Ishikawa (cell line): Measurements from ENCODE around the gene KISS1R.
A peak's percentile ranks its signal among the peaks of the same experiment; 100 is the strongest.

Experiments
- CEBPB ChIP-seq: IDR thresholded peaks from 2 replicates; pipeline ENCODE4 v1.6.1; 2012
- CREB1 ChIP-seq: IDR thresholded peaks from 2 replicates; pipeline ENCODE4 v1.6.1; 2012; ENCODE audit warnings: low read depth
- EGR1 ChIP-seq: IDR thresholded peaks from 2 replicates; pipeline ENCODE4 v1.6.1; 2012
- EP300 ChIP-seq: IDR thresholded peaks from 2 replicates; pipeline ENCODE4 v1.6.1; 2012; ENCODE audit warnings: borderline replicate concordance
- FOXM1 ChIP-seq: IDR thresholded peaks from 2 replicates; pipeline ENCODE4 v1.6.1; 2012; ENCODE audit warnings: low read depth, borderline replicate concordance
- NFIC ChIP-seq: IDR thresholded peaks from 2 replicates; pipeline ENCODE4 v1.6.1; 2012
- RAD21 ChIP-seq: IDR thresholded peaks from 2 replicates; pipeline ENCODE4 v1.6.1; 2012; ENCODE audit warnings: low read depth
- TAF1 ChIP-seq: IDR thresholded peaks from 2 replicates; pipeline ENCODE4 v1.6.1; 2012; ENCODE audit warnings: low read depth, mild to moderate bottlenecking
- TCF12 ChIP-seq: IDR thresholded peaks from 2 replicates; pipeline ENCODE4 v1.6.1; 2012; ENCODE audit warnings: low read depth
- TEAD4 ChIP-seq: IDR thresholded peaks from 2 replicates; pipeline ENCODE4 v1.6.1; 2012
- YY1 ChIP-seq: IDR thresholded peaks from 2 replicates; pipeline ENCODE4 v1.6.1; 2012; ENCODE audit warnings: low read depth
- ZBTB7A ChIP-seq: IDR thresholded peaks from 2 replicates; pipeline ENCODE4 v1.6.1; 2012; ENCODE audit warnings: low read depth
- TF ChIP-seq, protein P1 (sequence below): IDR thresholded peaks from 2 replicates; pipeline ENCODE4 v1.6.1; 2012; ENCODE audit warnings: low read depth, mild to moderate bottlenecking
- TF ChIP-seq, protein P2 (sequence below): IDR thresholded peaks from 2 replicates; pipeline ENCODE4 v1.6.1; 2012
- TF ChIP-seq, protein P3 (sequence below): IDR thresholded peaks from 2 replicates; pipeline ENCODE4 v1.6.1; 2012

Gene KISS1R

DNA sequence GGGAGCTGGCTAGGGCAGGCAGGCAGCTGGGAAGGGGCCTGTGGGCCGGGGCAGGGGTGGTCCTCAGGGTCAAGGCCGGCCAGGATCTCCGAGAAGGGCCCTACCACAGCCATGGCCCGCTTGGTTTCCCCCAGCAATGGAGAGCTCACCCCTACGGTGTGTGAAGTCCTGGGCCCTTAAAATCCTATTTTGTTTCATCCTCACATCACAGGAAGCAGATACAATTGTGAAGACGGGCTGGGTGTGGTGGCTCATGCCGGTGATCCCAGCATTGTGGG lies 15.1 kb upstream of the KISS1R start:
- no peak for TF ChIP-seq TCF12
- TF ChIP-seq, protein P1, sequence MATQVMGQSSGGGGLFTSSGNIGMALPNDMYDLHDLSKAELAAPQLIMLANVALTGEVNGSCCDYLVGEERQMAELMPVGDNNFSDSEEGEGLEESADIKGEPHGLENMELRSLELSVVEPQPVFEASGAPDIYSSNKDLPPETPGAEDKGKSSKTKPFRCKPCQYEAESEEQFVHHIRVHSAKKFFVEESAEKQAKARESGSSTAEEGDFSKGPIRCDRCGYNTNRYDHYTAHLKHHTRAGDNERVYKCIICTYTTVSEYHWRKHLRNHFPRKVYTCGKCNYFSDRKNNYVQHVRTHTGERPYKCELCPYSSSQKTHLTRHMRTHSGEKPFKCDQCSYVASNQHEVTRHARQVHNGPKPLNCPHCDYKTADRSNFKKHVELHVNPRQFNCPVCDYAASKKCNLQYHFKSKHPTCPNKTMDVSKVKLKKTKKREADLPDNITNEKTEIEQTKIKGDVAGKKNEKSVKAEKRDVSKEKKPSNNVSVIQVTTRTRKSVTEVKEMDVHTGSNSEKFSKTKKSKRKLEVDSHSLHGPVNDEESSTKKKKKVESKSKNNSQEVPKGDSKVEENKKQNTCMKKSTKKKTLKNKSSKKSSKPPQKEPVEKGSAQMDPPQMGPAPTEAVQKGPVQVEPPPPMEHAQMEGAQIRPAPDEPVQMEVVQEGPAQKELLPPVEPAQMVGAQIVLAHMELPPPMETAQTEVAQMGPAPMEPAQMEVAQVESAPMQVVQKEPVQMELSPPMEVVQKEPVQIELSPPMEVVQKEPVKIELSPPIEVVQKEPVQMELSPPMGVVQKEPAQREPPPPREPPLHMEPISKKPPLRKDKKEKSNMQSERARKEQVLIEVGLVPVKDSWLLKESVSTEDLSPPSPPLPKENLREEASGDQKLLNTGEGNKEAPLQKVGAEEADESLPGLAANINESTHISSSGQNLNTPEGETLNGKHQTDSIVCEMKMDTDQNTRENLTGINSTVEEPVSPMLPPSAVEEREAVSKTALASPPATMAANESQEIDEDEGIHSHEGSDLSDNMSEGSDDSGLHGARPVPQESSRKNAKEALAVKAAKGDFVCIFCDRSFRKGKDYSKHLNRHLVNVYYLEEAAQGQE = no peak
- no peak for TF ChIP-seq CEBPB
- TF ChIP-seq, protein P2, sequence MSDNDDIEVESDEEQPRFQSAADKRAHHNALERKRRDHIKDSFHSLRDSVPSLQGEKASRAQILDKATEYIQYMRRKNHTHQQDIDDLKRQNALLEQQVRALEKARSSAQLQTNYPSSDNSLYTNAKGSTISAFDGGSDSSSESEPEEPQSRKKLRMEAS = no peak
- TF ChIP-seq YY1 = no peak
- no peak for TF ChIP-seq ZBTB7A
- no peak for TF ChIP-seq TAF1
- no peak for TF ChIP-seq FOXM1
- TF ChIP-seq TEAD4 = no peak

- no peak for TF ChIP-seq RAD21
- no peak for TF ChIP-seq NFIC
- TF ChIP-seq EP300 = no peak
- TF ChIP-seq, protein P3, sequence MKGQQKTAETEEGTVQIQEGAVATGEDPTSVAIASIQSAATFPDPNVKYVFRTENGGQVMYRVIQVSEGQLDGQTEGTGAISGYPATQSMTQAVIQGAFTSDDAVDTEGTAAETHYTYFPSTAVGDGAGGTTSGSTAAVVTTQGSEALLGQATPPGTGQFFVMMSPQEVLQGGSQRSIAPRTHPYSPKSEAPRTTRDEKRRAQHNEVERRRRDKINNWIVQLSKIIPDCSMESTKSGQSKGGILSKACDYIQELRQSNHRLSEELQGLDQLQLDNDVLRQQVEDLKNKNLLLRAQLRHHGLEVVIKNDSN = no peak
- no peak for TF ChIP-seq TEAD4
- TF ChIP-seq ZBTB7A = no peak
These were observed 14.5 kb upstream of the KISS1R start for GRCh38 chr19:902446-903226.

DNA sequence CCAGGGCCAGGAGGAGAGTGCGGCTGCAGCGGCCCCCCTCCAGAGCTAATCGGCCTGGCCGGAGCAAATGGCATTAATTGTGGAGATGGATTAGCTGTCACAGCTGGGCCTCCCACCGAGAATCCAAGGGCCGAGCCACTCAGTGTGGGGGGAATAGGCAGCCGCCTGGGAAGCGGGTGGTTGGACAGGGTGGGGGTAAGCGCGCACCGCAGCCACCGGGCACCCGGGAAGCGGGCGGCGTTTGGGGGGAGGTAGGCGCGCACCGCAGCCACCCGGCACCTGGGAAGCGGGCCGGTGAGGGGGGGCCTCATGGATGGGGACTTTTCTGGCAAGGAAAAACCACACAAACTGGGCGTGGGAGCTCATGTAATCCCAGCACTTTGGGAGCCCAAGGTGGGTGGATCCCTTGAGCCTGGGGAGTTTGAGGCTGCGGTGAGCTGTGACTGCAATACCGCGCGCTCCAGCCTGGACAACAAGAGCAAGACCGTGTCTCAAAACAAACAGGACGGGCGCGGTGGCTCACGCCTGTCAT lies 13.8 kb upstream of the KISS1R start:
- TF ChIP-seq TEAD4 = no peak
- no peak for TF ChIP-seq FOXM1
- TF ChIP-seq, protein P2 = 0 out of 2 replicates have a peak, but pooled peaks have one; percentile 10
- TF ChIP-seq ZBTB7A = 0 out of 2 replicates have a peak, but pooled peaks have one; percentile 43
- no peak for TF ChIP-seq TAF1
- TF ChIP-seq TCF12 = peak; percentile 54; the same call in 1 of the 2 replicates

GRCh38 chr19:904545-904944 lies 12.6 kb upstream of the KISS1R start:
- TF ChIP-seq TAF1 (no peak), NFIC (no peak), CEBPB (no peak), YY1 (no peak), TCF12 (no peak), FOXM1 (no peak), EGR1 (no peak), RAD21 (no peak), TEAD4 (no peak), ZBTB7A (no peak)
- TF ChIP-seq, protein P2 = no peak
- TF ChIP-seq, protein P3 = no peak
- TF ChIP-seq, protein P1 = no peak

DNA sequence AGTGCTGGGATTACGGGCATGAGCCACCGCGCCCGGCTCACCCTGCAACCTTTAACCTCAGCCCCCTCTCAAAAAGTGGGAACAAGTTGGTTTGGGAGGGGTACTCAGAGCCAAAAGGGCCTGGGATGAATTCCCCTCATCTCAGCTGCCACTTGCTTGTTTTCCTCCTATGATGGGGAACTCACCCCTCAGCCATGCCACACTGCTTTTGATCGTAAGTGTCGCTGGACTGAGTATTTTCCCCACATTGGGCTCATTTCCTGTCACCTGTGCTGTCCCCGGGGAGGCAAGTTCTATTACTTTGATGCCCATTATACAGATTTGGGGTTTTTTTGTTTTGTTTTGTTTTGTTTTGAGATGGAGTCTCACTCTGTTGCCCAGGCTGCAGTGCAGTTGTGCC lies 10.7 kb upstream of the KISS1R start:
- TF ChIP-seq RAD21 (no peak), TCF12 (no peak), CEBPB (no peak)

DNA sequence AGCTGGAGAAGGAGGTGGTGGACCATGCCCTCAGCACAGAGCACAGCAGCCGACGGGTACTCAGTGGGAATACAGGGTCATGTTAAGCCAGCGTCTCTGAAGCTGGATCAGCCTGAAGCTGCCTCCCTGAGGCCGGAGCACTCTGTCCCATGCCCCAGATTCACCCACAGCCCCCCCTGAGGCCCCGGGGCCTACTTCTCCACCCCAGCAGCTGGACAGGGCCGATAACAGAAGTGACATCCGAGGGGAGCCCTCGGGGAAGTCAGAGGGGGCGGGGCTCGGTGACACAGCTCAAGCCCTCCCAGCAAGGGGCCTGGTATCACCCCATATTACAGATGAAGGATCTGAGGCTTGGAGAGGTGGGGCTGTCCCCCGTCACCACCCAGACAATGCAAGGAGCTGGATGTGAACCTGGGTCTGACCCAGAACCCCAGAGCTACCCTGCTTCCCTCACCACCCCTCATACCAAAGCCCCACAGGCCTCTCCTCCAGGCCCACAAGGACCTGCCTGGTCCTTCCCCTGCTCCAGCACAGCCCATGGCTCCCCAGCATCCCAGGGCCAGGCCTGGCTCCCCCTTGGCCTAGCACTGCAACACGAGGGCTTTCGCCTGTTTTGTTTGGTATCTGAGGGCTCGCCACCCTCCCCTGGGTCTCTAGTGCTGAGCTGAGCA lies 9.8 kb upstream of the KISS1R start:
- no peak for TF ChIP-seq RAD21
- TF ChIP-seq FOXM1 = no peak
- no peak for TF ChIP-seq TCF12
- no peak for TF ChIP-seq EGR1
- no peak for TF ChIP-seq TAF1
- no peak for TF ChIP-seq YY1
- no peak for TF ChIP-seq CREB1
- no peak for TF ChIP-seq NFIC
- TF ChIP-seq, protein P3 = no peak
- TF ChIP-seq, protein P1 = no peak
- no peak for TF ChIP-seq ZBTB7A
- no peak for TF ChIP-seq TEAD4
- TF ChIP-seq, protein P2 = no peak
- no peak for TF ChIP-seq CEBPB
- no peak for TF ChIP-seq EP300
